Stimulated activated naive CD4-positive, alpha-beta T cell (primary cell): ENCODE measurements around the gene UNC5C.

Source experiments
- DNase-seq, 6 experiments: peaks; one replicate each; lab custom pipeline; 2025; lab: John Stamatoyannopoulos, UW

The UNC5C gene

GRCh38 chr4:95546866-95547714 is 1.7 kb downstream of the UNC5C start:
- DNase-seq, result no peak

- DNase-seq, result no peak
Observed at GRCh38 chr4:95546221-95546620, 2.6 kb downstream of the UNC5C start.

- no peak for DNase-seq
Observed at GRCh38 chr4:95545546-95545945, 3.2 kb downstream of the UNC5C start.

- DNase-seq, result no peak
Observed at GRCh38 chr4:95544113-95545103, 4.4 kb downstream of the UNC5C start.

- no peak for DNase-seq
Observed at GRCh38 chr4:95541889-95542607, 6.7 kb downstream of the UNC5C start.

- DNase-seq, result no peak
Observed at GRCh38 chr4:95541094-95541493, 7.7 kb downstream of the UNC5C start.

GRCh38 chr4:95540227-95540626 is 8.5 kb downstream of the UNC5C start:
- DNase-seq, result no peak

GRCh38 chr4:95539106-95539505 is 9.7 kb downstream of the UNC5C start:
- DNase-seq, result no peak

- no peak for DNase-seq
Observed at GRCh38 chr4:95537863-95538488, 10.8 kb downstream of the UNC5C start.

- DNase-seq, result no peak
Observed at GRCh38 chr4:95537191-95537590, 11.6 kb downstream of the UNC5C start.

GRCh38 chr4:95536650-95537049 is 12.1 kb downstream of the UNC5C start:
- no peak for DNase-seq

- no peak for DNase-seq
Observed at GRCh38 chr4:95535180-95535579, 13.6 kb downstream of the UNC5C start.

- no peak for DNase-seq
Observed at GRCh38 chr4:95534032-95534431, 14.7 kb downstream of the UNC5C start.

GRCh38 chr4:95533254-95533653 is 15.5 kb downstream of the UNC5C start:
- DNase-seq, result no peak

GRCh38 chr4:95532305-95532704 is 16.5 kb downstream of the UNC5C start:
- DNase-seq, result no peak

- DNase-seq, result no peak
Observed at GRCh38 chr4:95531141-95531540, 17.6 kb downstream of the UNC5C start.

GRCh38 chr4:95529946-95530345 is 18.8 kb downstream of the UNC5C start:
- no peak for DNase-seq

GRCh38 chr4:95528388-95528948 is 20.3 kb downstream of the UNC5C start:
- no peak for DNase-seq

GRCh38 chr4:95526075-95526474 is 22.7 kb downstream of the UNC5C start:
- no peak for DNase-seq

GRCh38 chr4:95524729-95525128 is 24.0 kb downstream of the UNC5C start:
- DNase-seq, result no peak

GRCh38 chr4:95524184-95524583 is 24.6 kb downstream of the UNC5C start:
- no peak for DNase-seq
